ES-I3 (cell line): ENCODE measurements around the gene P4HTM.

Experiments
- H3K36me3 ChIP-seq: 2 replicates; pipeline ENCODE4 v1.6.1; 2013; ENCODE audit warnings: mild to moderate bottlenecking, low read length, control low read depth, moderate library complexity; ENCODE audit not compliant: insufficient read depth
- H3K4me1 ChIP-seq: 2 replicates; pipeline ENCODE4 v1.6.1; 2013; ENCODE audit warnings: mild to moderate bottlenecking, control low read depth, low read length; ENCODE audit not compliant: insufficient read depth
- H3K9ac ChIP-seq: 2 replicates; pipeline ENCODE4 v1.6.1; 2013; ENCODE audit warnings: low read depth, mild to moderate bottlenecking, low read length, moderate library complexity
- H3K9me3 ChIP-seq: 2 replicates; pipeline ENCODE4 v1.6.1; 2013; ENCODE audit warnings: mild to moderate bottlenecking, low read length, moderate library complexity; ENCODE audit not compliant: control insufficient read depth, insufficient read depth

P4HTM gene

DNA sequence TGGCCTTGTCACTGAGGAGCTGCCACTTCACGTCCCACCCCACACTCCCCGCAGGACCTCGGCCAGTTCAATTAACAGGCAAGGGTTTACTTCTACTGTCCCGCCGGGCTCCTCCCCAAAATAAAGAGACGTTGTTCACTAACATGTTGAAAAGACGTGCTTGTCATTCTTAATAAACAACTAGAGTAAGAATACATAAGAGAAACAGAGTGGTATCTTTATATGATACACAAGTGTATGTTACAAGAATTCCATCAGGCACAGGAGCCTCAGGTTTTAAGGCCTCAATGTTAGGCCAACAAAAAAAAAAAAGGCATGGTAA, 39.5 kb downstream of the P4HTM start:
- Histone ChIP-seq H3K4me1 (peaks cover 4% of the 10 kb centered on the region; the same call in 1 of the 2 replicates), H3K9ac (peak overlapping the region; percentile 72; the same call in 1 of the 2 replicates), H3K9me3 (no peaks in the 10 kb centered on the region), H3K36me3 (peaks cover 51% of the 10 kb centered on the region)

DNA sequence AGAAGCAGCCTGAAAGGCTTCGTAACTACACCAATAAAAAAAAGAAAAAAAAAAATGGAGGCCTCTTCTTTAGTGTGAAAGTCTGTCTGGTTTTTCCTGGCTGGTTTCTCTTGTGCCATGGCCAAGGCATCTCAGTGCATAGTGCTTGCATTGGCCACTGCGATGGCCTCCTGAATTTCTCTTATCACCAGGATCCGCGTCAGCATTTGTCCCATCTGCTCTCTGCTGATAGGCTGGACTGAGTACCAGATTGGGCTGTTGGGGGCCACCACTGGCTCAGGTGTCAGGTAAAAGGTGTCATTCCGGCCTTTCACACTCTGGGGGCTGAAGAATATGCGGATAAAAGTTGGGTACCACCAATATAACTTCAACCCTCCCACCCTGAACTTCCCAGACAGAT, 40.3 kb downstream of the P4HTM start:
- no peak overlapping the region for H3K9ac ChIP-seq
- peaks cover 46% of the 10 kb centered on the region for H3K36me3 ChIP-seq
- no peaks in the 10 kb centered on the region for H3K9me3 ChIP-seq
- H3K4me1 ChIP-seq = peaks cover 4% of the 10 kb centered on the region; the same call in 1 of the 2 replicates

DNA sequence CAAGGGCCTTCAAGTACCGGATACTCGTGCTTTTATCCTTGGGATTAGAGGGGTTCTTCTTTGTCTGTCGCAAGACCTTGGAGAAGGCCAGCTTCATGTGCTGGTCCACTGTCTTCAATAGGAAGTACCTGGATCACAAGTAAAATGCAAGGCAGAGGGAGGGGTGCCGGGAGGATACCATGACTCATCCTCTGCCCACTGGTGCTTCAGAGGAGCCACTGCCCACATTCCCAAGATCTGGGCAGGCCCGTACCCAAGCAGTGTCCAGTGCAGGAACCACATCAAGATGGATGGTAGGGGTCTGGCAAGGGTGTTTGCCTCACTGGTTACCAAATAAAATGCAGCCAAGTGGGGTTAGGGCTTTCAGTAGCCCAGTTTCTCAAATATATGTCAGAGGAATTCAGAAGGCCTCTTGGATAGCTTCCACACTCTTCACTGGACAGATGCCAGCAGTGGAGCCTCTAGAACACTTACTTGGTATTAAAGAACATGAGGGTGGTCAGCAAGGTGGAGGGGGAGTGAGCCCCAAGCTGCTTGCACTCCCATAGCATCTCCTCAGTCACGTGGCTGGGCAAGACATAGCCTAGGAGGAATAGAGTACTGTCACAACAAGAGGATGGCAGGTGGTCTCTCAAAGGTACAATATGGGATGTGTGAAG, 42.7 kb downstream of the P4HTM start:
- Histone ChIP-seq H3K9me3 (no peaks in the 10 kb centered on the region), H3K9ac (no peak overlapping the region), H3K4me1 (peaks cover 4% of the 10 kb centered on the region; the same call in 1 of the 2 replicates), H3K36me3 (peaks cover 34% of the 10 kb centered on the region)

DNA sequence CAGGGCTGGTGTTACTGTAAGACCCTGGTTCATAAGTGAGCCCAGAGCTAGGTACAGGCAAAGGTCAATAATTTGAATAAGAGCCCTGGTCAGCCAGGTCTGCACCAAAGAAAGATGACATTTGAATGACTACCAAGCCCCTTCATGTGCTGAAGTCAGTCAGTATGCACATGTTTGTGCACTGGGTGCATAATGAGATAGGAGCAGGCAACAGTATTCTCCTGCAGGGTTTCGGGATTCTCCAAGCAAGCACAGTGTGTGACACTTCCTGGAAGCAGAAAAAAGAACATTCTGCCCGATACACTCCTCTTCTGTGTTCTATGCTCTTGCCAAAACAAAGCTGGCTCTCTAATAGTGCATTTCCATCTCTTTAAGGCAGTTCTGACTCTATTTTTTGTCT, 44.6 kb downstream of the P4HTM start:
- no peak overlapping the region for H3K9ac ChIP-seq
- no peaks in the 10 kb centered on the region for H3K4me1 ChIP-seq
- no peaks in the 10 kb centered on the region for H3K9me3 ChIP-seq
- H3K36me3 ChIP-seq = peaks cover 31% of the 10 kb centered on the region

DNA sequence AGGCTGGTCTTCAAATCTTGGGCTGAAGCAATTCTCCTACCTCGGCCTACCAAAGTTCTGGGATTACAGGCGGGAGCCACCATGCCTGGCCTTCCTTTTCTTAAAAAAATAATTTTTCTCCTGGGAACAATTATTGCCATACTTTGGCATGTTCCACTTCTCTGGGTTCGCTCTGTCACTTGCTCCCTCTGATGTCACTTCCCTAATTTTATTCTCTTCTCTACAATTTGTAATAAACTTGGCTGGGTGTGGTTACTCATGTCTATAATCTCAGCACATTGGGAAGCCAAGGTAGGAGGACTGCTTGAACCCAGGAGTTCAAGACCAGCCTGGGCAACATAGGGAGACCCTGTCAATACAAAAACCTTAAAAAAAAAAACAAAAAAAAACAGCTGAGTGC, 45.2 kb downstream of the P4HTM start:
- Histone ChIP-seq H3K9me3 (no peaks in the 10 kb centered on the region), H3K4me1 (no peaks in the 10 kb centered on the region), H3K36me3 (peaks cover 31% of the 10 kb centered on the region), H3K9ac (no peak overlapping the region)

DNA sequence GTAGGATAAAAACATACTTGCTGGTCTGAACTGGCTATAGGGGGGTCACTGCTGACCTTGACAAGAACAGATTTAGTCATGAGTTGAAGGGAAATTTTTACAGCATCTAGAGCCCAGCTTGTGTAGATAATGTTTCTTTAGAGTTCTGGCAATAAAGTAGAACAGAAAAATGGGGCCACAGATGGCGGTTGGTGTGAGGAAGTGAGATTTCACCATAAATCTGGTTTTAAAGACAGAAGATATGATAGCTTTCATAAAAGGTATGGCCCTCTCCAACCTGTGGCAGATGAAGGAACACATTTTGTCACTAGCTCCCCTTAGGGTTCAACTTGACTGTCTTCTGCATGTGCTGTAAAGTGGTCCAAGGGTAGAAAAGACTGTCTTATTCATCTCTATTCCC, 63.5 kb downstream of the P4HTM start:
- Histone ChIP-seq H3K36me3 (peaks cover 48% of the 10 kb centered on the region), H3K9ac (no peak overlapping the region), H3K9me3 (no peaks in the 10 kb centered on the region), H3K4me1 (no peaks in the 10 kb centered on the region)

DNA sequence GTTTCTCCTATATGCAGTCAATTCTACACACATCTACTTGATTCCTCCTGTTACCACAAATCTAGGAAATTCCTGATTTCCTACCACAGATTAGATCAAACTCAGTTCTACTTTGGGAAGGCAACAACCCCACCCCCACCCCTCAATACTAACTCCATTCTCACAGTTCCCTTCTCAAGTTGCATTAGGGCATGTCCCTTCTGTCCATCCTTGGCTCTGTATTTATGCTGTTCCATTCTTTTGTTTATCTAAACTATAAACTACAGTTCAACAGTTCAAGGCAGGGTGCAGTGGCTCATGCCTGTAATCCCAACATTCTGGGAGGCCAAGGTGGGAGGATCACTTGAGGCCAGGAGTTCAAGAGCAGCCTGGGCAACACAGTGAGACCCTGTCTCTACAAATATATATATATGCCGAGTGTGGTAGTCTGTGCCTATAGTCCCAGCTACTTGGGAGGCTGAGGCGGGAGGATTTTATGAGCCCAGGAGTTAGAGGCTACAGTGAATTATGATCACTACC, 64.4 kb downstream of the P4HTM start:
- Histone ChIP-seq H3K9ac (no peak overlapping the region), H3K9me3 (no peaks in the 10 kb centered on the region), H3K4me1 (no peaks in the 10 kb centered on the region), H3K36me3 (peaks cover 48% of the 10 kb centered on the region)
